Measurements from ENCODE around the gene EXOC3L4.

EXOC3L4 gene

DNA sequence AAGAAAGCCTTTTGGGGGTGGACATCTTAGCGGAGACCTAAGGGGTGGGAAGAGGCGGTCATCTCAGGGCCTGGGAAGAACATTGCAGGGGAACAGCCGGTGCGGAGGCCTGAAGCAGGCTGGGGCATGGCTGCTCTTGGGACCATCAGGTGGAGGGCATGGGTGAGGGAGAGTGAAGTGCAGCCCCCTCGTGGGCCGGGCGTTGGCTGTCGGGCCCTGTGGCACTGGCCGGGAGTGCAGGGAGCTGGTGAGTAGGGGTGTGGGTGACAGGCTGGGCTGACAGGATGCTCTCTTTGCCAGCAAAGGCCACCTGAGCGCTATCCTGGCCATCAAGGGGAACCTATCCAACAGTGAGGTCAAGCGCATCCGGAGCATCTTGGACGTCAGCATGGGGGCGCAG, 40.4 kb downstream of the EXOC3L4 start:
- H3K27ac ChIP-seq (ENCODE audit: low read depth, low read length) = no peak overlapping the region

DNA sequence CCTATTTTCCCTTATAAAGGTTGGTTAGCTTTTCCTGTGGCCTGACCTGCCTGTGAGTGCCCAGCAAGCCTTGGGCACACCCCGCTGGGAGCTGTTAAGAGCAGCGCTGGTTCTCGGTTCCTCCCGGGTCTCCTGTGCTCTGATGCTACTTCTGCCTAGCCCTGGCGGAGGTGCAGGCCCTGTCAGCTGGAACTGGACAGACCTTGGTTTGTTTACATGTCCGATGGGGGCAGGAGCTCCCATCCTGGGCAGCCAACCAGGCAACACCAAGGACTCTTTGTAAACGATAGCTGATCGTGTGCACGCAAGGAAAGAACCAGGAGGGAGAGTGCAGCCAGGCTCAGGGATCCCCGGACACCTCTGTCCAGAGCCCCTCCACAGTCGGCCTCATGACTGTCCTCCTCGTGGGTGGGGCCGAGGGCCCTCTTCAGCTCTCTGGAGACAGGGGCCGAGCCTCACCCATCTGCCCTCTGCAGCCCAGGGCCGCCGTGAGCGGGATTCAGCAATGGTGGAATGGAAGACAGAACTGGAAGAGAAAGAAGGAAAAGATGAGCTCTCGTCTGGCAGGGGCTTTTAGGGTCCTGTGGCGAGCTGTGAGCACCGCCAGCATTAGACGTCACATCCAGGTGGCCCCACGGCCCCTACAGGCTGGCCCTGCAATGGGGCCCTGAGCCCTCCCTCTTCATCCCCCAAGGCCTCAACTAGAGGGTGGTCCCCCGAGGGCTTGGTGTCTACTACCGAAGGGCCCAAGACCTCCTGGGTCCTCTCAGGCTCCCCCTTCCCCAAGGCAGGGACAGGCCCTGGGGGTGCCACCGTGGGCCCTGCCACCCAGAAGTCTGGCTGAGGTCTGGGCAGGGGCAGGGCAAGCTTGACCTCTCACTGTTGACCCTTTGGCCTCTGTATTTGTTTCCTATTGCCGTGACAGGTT, 41.1 kb downstream of the EXOC3L4 start:
- H3K4me2 ChIP-seq (ENCODE audit: low read length) = no peak overlapping the region
- peaks cover 6% of the 10 kb centered on the region for H3K36me3 ChIP-seq (ENCODE audit: control insufficient read depth, low read length)
- H3K27ac ChIP-seq (ENCODE audit: low read depth, low read length) = no peak overlapping the region
- no peaks in the 10 kb centered on the region for H4K20me1 ChIP-seq (ENCODE audit: control insufficient read depth, insufficient read depth, low read depth, low read length)
- H3K4me3 ChIP-seq (ENCODE audit: low read length) = no peak overlapping the region
- H3K9me2 ChIP-seq (replicated peaks; ENCODE audit: control insufficient read depth, low read length) = no peaks in the 10 kb centered on the region
- H3K9me3 ChIP-seq (ENCODE audit: control insufficient read depth, insufficient read depth, low read length) = no peaks in the 10 kb centered on the region
- H3K27me3 ChIP-seq (ENCODE audit: control insufficient read depth, low read length) = no peaks in the 10 kb centered on the region
- peaks cover 10% of the 10 kb centered on the region for H3F3A ChIP-seq (ENCODE audit: control insufficient read depth, insufficient read depth)
- no peaks in the 10 kb centered on the region for H3K79me2 ChIP-seq (ENCODE audit: control insufficient read depth, low read length)
- peaks cover 22% of the 10 kb centered on the region for H3K4me1 ChIP-seq (ENCODE audit: control insufficient read depth, low read length)
- TF ChIP-seq, protein P1, sequence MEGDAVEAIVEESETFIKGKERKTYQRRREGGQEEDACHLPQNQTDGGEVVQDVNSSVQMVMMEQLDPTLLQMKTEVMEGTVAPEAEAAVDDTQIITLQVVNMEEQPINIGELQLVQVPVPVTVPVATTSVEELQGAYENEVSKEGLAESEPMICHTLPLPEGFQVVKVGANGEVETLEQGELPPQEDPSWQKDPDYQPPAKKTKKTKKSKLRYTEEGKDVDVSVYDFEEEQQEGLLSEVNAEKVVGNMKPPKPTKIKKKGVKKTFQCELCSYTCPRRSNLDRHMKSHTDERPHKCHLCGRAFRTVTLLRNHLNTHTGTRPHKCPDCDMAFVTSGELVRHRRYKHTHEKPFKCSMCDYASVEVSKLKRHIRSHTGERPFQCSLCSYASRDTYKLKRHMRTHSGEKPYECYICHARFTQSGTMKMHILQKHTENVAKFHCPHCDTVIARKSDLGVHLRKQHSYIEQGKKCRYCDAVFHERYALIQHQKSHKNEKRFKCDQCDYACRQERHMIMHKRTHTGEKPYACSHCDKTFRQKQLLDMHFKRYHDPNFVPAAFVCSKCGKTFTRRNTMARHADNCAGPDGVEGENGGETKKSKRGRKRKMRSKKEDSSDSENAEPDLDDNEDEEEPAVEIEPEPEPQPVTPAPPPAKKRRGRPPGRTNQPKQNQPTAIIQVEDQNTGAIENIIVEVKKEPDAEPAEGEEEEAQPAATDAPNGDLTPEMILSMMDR (IDR thresholded peaks at IDR 0.05; ENCODE audit: low read depth, low read length, poor library complexity, severe bottlenecking) = no peak
- TF ChIP-seq EZH2phosphoT487 (IDR thresholded peaks at IDR 0.05; ENCODE audit: borderline replicate concordance, low read length) = no peak

More for the DNA sequence above, 40.4 kb downstream of the EXOC3L4 start:
- Histone ChIP-seq H3K4me3 (ENCODE audit: low read length) (no peak overlapping the region), H3F3A (ENCODE audit: control insufficient read depth, insufficient read depth) (peaks cover 4% of the 10 kb centered on the region; the same call in 1 of the 2 replicates), H3K4me1 (ENCODE audit: control insufficient read depth, low read length) (peaks cover 16% of the 10 kb centered on the region), H3K36me3 (ENCODE audit: control insufficient read depth, low read length) (peaks cover 6% of the 10 kb centered on the region), H3K4me2 (ENCODE audit: low read length) (no peak overlapping the region), H3K9me3 (ENCODE audit: control insufficient read depth, insufficient read depth, low read length) (no peaks in the 10 kb centered on the region), H3K27me3 (ENCODE audit: control insufficient read depth, low read length) (no peaks in the 10 kb centered on the region), H3K9me2 (replicated peaks; ENCODE audit: control insufficient read depth, low read length) (no peaks in the 10 kb centered on the region), H4K20me1 (ENCODE audit: control insufficient read depth, insufficient read depth, low read depth, low read length) (no peaks in the 10 kb centered on the region), H3K79me2 (ENCODE audit: control insufficient read depth, low read length) (no peaks in the 10 kb centered on the region)
- TF ChIP-seq EZH2phosphoT487 (IDR thresholded peaks at IDR 0.05; ENCODE audit: borderline replicate concordance, low read length) = no peak
- TF ChIP-seq, protein P1 (IDR thresholded peaks at IDR 0.05; ENCODE audit: low read depth, low read length, poor library complexity, severe bottlenecking) = no peak

DNA sequence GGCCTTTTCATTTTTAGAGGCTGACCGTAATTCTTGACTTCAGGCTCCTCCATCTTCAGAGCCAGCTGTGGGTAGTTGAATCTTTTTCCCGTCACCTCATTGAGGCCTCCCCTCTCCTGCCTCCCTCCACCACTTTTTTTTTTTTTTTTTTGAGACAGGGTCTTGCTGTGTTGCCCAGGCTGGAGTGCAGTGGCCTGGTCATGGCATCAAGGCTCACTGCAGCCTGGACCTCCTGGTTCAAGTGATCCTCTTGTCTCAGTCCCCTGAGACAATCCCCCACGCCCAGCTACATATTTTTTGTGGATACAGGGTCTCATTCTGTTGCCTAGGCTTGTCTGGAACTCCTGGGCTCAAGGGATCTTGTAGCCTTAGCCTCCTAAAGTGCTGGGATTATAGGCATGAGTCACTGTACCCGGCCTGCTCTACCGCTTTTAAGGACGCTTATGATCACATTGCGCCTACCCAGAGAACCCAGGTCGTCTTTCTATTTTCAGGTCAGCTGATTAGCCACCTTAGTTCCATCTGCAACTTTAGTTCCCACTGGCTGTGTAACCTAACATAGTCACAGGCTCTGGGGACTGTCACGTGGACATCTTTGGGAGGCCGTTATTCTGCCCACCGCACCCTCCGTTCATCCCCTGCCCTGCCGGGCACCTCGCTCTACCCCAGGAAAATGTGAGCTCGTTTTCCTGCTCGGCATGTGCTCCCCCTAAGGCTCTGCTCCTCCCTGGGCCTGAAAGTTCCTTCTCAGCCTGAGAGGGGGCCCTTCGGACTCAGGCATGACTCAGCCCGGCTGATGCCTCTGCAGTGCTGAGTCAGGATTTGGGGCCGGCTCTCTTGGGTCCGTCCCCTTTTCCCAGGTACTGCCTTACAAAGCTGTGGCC, 42.1 kb downstream of the EXOC3L4 start:
- no peak for TF ChIP-seq EZH2phosphoT487 (IDR thresholded peaks at IDR 0.05; ENCODE audit: borderline replicate concordance, low read length)
- TF ChIP-seq, protein P1 (IDR thresholded peaks at IDR 0.05; ENCODE audit: low read depth, low read length, poor library complexity, severe bottlenecking) = no peak
- Histone ChIP-seq H3K79me2 (ENCODE audit: control insufficient read depth, low read length) (no peaks in the 10 kb centered on the region), H4K20me1 (ENCODE audit: control insufficient read depth, insufficient read depth, low read depth, low read length) (no peaks in the 10 kb centered on the region), H3K4me1 (ENCODE audit: control insufficient read depth, low read length) (peaks cover 33% of the 10 kb centered on the region), H3K27me3 (ENCODE audit: control insufficient read depth, low read length) (no peaks in the 10 kb centered on the region), H3K36me3 (ENCODE audit: control insufficient read depth, low read length) (peaks cover 6% of the 10 kb centered on the region), H3K9me3 (ENCODE audit: control insufficient read depth, insufficient read depth, low read length) (no peaks in the 10 kb centered on the region), H3K4me3 (ENCODE audit: low read length) (no peak overlapping the region), H3K27ac (ENCODE audit: low read depth, low read length) (no peak overlapping the region), H3K4me2 (ENCODE audit: low read length) (no peak overlapping the region), H3K9me2 (replicated peaks; ENCODE audit: control insufficient read depth, low read length) (no peaks in the 10 kb centered on the region), H3F3A (ENCODE audit: control insufficient read depth, insufficient read depth) (peaks cover 16% of the 10 kb centered on the region)
